ENCODE measurements around the gene XRCC1. TPM values are rescaled to one million over a fixed set of nuclear protein-coding genes. Genes with fewer than 3 reads are reported as not detected.
A peak's percentile ranks its signal among the peaks of the same experiment; 100 is the strongest.

XRCC1 gene
- total and polyA plus RNA-seq, 7 donors, result 8.8 to 31.8 (median 19.9) TPM

- WGBS, 2 donors, result 0% methylated on average over 60 of the region's 60 CpGs
- H3K9me3 ChIP-seq, result no peaks in the 10 kb centered on the region
- peak within 1 kb of the TSS; percentile 90 to 99 (median 95) for H3K27ac ChIP-seq
- intact Hi-C loops (cut with DNase I), result loop anchor here (1.0 to 5.0 kb wide), 4 partner anchors 21 to 62 kb away; partner anchors contain the start of genes PINLYP, XRCC1 and ZNF428
- peaks cover 0 to 46% (median 37%) of the 10 kb centered on the region in 4 donors for H3K4me1 ChIP-seq
- peaks cover 16 to 59% (median 26%) of the 10 kb centered on the region in 4 donors for H3K36me3 ChIP-seq
- TF ChIP-seq EP300 (IDR thresholded peaks at IDR 0.05) (peak in 2 of 4 donors; percentile 16 to 88), CTCF (IDR thresholded peaks at IDR 0.05) (no peak), POLR2AphosphoS5 (IDR thresholded peaks at IDR 0.05) (peak; percentile 95 to 99 (median 97)), POLR2A (IDR thresholded peaks at IDR 0.05) (peak; percentile 17 to 87)
- H3K27me3 ChIP-seq, result no peaks in the 10 kb centered on the region
- H3K4me3 ChIP-seq, result peak within 1 kb of the TSS; percentile 57 to 73 (median 70)
- peak; percentile 100 for DNase-seq
Observed at GRCh38 chr19:43595999-43596841, 20.9 kb upstream of the XRCC1 start, which contains the start of the genes IRGQ and ZNF576. TSS of gene IRGQ (minus strand) at chr19:43596134. CDS start at chr19:43595338, 796 bp downstream. TSS of gene ZNF576 (plus strand) at chr19:43596595. CDS start at chr19:43597109, 514 bp downstream.

- Histone ChIP-seq H3K4me1 (peaks cover 0 to 46% (median 37%) of the 10 kb centered on the region in 4 donors), H3K27me3 (no peaks in the 10 kb centered on the region), H3K36me3 (peaks cover 16 to 60% (median 29%) of the 10 kb centered on the region in 4 donors), H3K9me3 (no peaks in the 10 kb centered on the region), H3K4me3 (peak overlapping the region; percentile 57 to 73 (median 70)), H3K27ac (peak overlapping the region; percentile 90 to 99 (median 95))
- DNase-seq, result peak; percentile 79
- intact Hi-C loops (cut with DNase I), result loop anchor here (5.0 kb wide), 1 partner anchor 47 kb away; no protein-coding TSS in a partner anchor
- TF ChIP-seq POLR2A (IDR thresholded peaks at IDR 0.05) (peak in 1 of 2 donors; percentile 90), POLR2AphosphoS5 (IDR thresholded peaks at IDR 0.05) (no peak), CTCF (IDR thresholded peaks at IDR 0.05) (no peak), EP300 (IDR thresholded peaks at IDR 0.05) (no peak)
- 1% methylated on average over 18 of the region's 18 CpGs for WGBS, 2 donors
Observed at GRCh38 chr19:43595605-43595998, 20.3 kb upstream of the XRCC1 start.

GRCh38 chr19:43594710-43595604 is 19.6 kb upstream of the XRCC1 start:
- H3K4me3 ChIP-seq, result peak overlapping the region; percentile 57 to 73 (median 70)
- no peaks in the 10 kb centered on the region for H3K27me3 ChIP-seq
- peak; percentile 81 for DNase-seq
- peak overlapping the region; percentile 90 to 99 (median 95) for H3K27ac ChIP-seq
- peaks cover 0 to 46% (median 37%) of the 10 kb centered on the region in 4 donors for H3K4me1 ChIP-seq
- no peaks in the 10 kb centered on the region for H3K9me3 ChIP-seq
- WGBS, 2 donors, result 1% methylated on average over 64 of the region's 64 CpGs
- no peak for TF ChIP-seq POLR2A (IDR thresholded peaks at IDR 0.05)
- no peak for TF ChIP-seq EP300 (IDR thresholded peaks at IDR 0.05)
- TF ChIP-seq POLR2AphosphoS5 (IDR thresholded peaks at IDR 0.05), result peak in 1 of 4 donors; percentile 26
- TF ChIP-seq CTCF (IDR thresholded peaks at IDR 0.05), result peak; percentile 13 to 52 (median 41)
- H3K36me3 ChIP-seq, result peaks cover 16 to 60% (median 31%) of the 10 kb centered on the region in 4 donors
- intact Hi-C loops (cut with DNase I), result loop anchor here (5.0 kb wide), 1 partner anchor 47 kb away; no protein-coding TSS in a partner anchor

- peaks cover 16 to 60% (median 29%) of the 10 kb centered on the region in 4 donors for H3K36me3 ChIP-seq
Observed at GRCh38 chr19:43594081-43594697, 18.9 kb upstream of the XRCC1 start.

More at GRCh38 chr19:43594081-43594697, 18.9 kb upstream of the XRCC1 start:
- H3K4me1 ChIP-seq, result peaks cover 0 to 46% (median 37%) of the 10 kb centered on the region in 4 donors
- H3K27ac ChIP-seq, result peak overlapping the region; percentile 90 to 99 (median 95)
- H3K27me3 ChIP-seq, result no peaks in the 10 kb centered on the region
- 84 to 92% methylated on average over 10 of the region's 10 CpGs for WGBS, 2 donors
- intact Hi-C loops (cut with DNase I), result no loop called here
- no peak for DNase-seq
- no peak for TF ChIP-seq EP300 (IDR thresholded peaks at IDR 0.05)
- no peak for TF ChIP-seq POLR2AphosphoS5 (IDR thresholded peaks at IDR 0.05)
- TF ChIP-seq POLR2A (IDR thresholded peaks at IDR 0.05), result no peak
- no peak for TF ChIP-seq CTCF (IDR thresholded peaks at IDR 0.05)
- H3K4me3 ChIP-seq, result peak overlapping the region in 3 of 4 donors; percentile 57 to 73 (median 72)
- H3K9me3 ChIP-seq, result no peaks in the 10 kb centered on the region
